ENCODE measurements around the gene EYA4. TPM values are rescaled to one million over a fixed set of nuclear protein-coding genes. Genes with fewer than 3 reads are reported as not detected.
A peak's percentile ranks its signal among the peaks of the same experiment; 100 is the strongest.

EYA4 gene
- total RNA-seq, 1 donor from 2014 or later: 18.5 TPM

GRCh38 chr6:133242637-133243585, 1.8 kb downstream of the EYA4 start:
- DNase-seq (ENCODE audit: low read depth): peak; percentile 68

- peak; percentile 21 for DNase-seq (ENCODE audit: low read depth)
Observed at GRCh38 chr6:133243723-133244305, 2.7 kb downstream of the EYA4 start.

- DNase-seq (ENCODE audit: low read depth): peak; percentile 34
Observed at GRCh38 chr6:133244519-133244918, 3.4 kb downstream of the EYA4 start.

GRCh38 chr6:133245007-133245406, 3.9 kb downstream of the EYA4 start:
- DNase-seq (ENCODE audit: low read depth): peak; percentile 38

GRCh38 chr6:133245422-133245903, 4.3 kb downstream of the EYA4 start:
- DNase-seq (ENCODE audit: low read depth): peak; percentile 36

- DNase-seq (ENCODE audit: low read depth): no peak
Observed at GRCh38 chr6:133247581-133247980, 6.4 kb downstream of the EYA4 start.

GRCh38 chr6:133248241-133249001, 7.3 kb downstream of the EYA4 start:
- DNase-seq (ENCODE audit: low read depth): no peak

- DNase-seq (ENCODE audit: low read depth): no peak
Observed at GRCh38 chr6:133251688-133252087, 10.5 kb downstream of the EYA4 start.

- DNase-seq (ENCODE audit: low read depth): peak; percentile 51
Observed at GRCh38 chr6:133254552-133255228, 13.5 kb downstream of the EYA4 start.

GRCh38 chr6:133257545-133258105, 16.5 kb downstream of the EYA4 start:
- DNase-seq (ENCODE audit: low read depth): no peak

GRCh38 chr6:133259561-133259960, 18.4 kb downstream of the EYA4 start:
- no peak for DNase-seq (ENCODE audit: low read depth)

- DNase-seq (ENCODE audit: low read depth): no peak
Observed at GRCh38 chr6:133262804-133263203, 21.6 kb downstream of the EYA4 start.

- DNase-seq (ENCODE audit: low read depth): no peak
Observed at GRCh38 chr6:133265066-133265465, 23.9 kb downstream of the EYA4 start.

- DNase-seq (ENCODE audit: low read depth): no peak
Observed at GRCh38 chr6:133266186-133266585, 25.0 kb downstream of the EYA4 start.

GRCh38 chr6:133268621-133269020, 27.5 kb downstream of the EYA4 start:
- DNase-seq (ENCODE audit: low read depth): no peak

GRCh38 chr6:133274813-133275212, 33.7 kb downstream of the EYA4 start:
- DNase-seq (ENCODE audit: low read depth): no peak

- no peak for DNase-seq (ENCODE audit: low read depth)
Observed at GRCh38 chr6:133275213-133275612, 34.1 kb downstream of the EYA4 start.

GRCh38 chr6:133277228-133277899, 36.2 kb downstream of the EYA4 start:
- no peak for DNase-seq (ENCODE audit: low read depth)

- DNase-seq (ENCODE audit: low read depth): no peak
Observed at GRCh38 chr6:133277900-133278545, 36.9 kb downstream of the EYA4 start.

- DNase-seq (ENCODE audit: low read depth): peak; percentile 70
Observed at GRCh38 chr6:133286765-133287164, 45.6 kb downstream of the EYA4 start.

Measured in myocyte (in vitro differentiated cells).